Naive thymus-derived CD4-positive, alpha-beta T cell (primary cell): ENCODE measurements around the gene TTPAL. TPM values are rescaled to one million over a fixed set of nuclear protein-coding genes. Genes with fewer than 3 reads are reported as not detected.

Source experiments
- ATAC-seq: fragments of 150-1000 bp; cut with Tn5 transposase; 2 replicates; pipeline ENCODE4 v1.10.0; 2021; ENCODE audit warnings: mild to moderate bottlenecking, moderate library complexity
- CTCF ChIA-PET: fragments of 350-600 bp; sonication (Branson Sonifier 250); formaldehyde crosslinking; loops from one replicate; lab custom pipeline; 2021; ENCODE audit warnings: antibody characterized with exemption; lab: Charles Lee
- POLR2A ChIA-PET: fragments of 350-600 bp; sonication (Branson Sonifier 250); formaldehyde crosslinking; loops from one replicate; lab custom pipeline; 2021; ENCODE audit warnings: antibody characterized with exemption, inconsistent platforms; lab: Charles Lee
- DNase-seq, 9 donors: peaks; one replicate each; pipeline versions ENCODE4 v3.0.0 to v3.0.0-alpha.2; 2020 to 2022; ENCODE audit warnings: mixed read lengths in 1 of 9
- H3K27ac ChIP-seq: one replicate; pipeline ENCODE4 v1.7.0; 2013; ENCODE audit warnings: mild to moderate bottlenecking, low read depth, low read length, moderate library complexity
- H3K27me3 ChIP-seq, 2 donors: one replicate each; pipeline ENCODE4 v1.7.0; 2013; ENCODE audit warnings: low read length in 2 of 2, mild to moderate bottlenecking in 2 of 2, moderate library complexity in 2 of 2; ENCODE audit not compliant: control insufficient read depth in 2 of 2, insufficient read depth in 2 of 2
- H3K36me3 ChIP-seq, 3 experiments: 1 replicate in 2 of 3; 2 replicates in 1 of 3; pipeline ENCODE4 v1.7.0; 2013; ENCODE audit warnings: low read length in 3 of 3, mild to moderate bottlenecking in 3 of 3, moderate library complexity in 1 of 3; ENCODE audit not compliant: insufficient read depth in 3 of 3, control insufficient read depth in 2 of 3
- H3K4me1 ChIP-seq, 2 donors: one replicate each; pipeline ENCODE4 v1.7.0; 2013; ENCODE audit warnings: low read length in 2 of 2, mild to moderate bottlenecking in 2 of 2, moderate library complexity in 1 of 2; ENCODE audit not compliant: control insufficient read depth in 2 of 2, insufficient read depth in 2 of 2
- H3K4me3 ChIP-seq: 2 replicates; pipeline ENCODE4 v1.7.0; 2013; ENCODE audit warnings: mild to moderate bottlenecking, low read length
- H3K9me3 ChIP-seq, 3 experiments: 1 replicate in 2 of 3; 2 replicates in 1 of 3; pipeline ENCODE4 v1.7.0; 2013; ENCODE audit warnings: low read length in 3 of 3; ENCODE audit not compliant: control insufficient read depth in 2 of 3
- H3K27ac Mint-ChIP-seq, 9 donors: one replicate each; pipeline ENCODE4 v1.8.0; 2020 to 2022; ENCODE audit warnings: mixed read lengths in 9 of 9, mild to moderate bottlenecking in 8 of 9, moderate library complexity in 5 of 9, inconsistent platforms in 2 of 9
- H3K27me3 Mint-ChIP-seq, 5 donors: one replicate each; pipeline ENCODE4 v1.8.0; 2021 to 2022; ENCODE audit warnings: mixed read lengths in 5 of 5, mild to moderate bottlenecking in 1 of 5
- H3K36me3 Mint-ChIP-seq, 5 donors: one replicate each; pipeline ENCODE4 v1.8.0; 2020 to 2022; ENCODE audit warnings: mixed read lengths in 5 of 5, mild to moderate bottlenecking in 3 of 5, inconsistent platforms in 1 of 5
- H3K4me1 Mint-ChIP-seq, 7 donors: one replicate each; pipeline ENCODE4 v1.8.0; 2020 to 2022; ENCODE audit warnings: mixed read lengths in 7 of 7, mild to moderate bottlenecking in 3 of 7, inconsistent platforms in 1 of 7
- H3K4me3 Mint-ChIP-seq, 10 donors: one replicate each; pipeline ENCODE4 v1.8.0; 2020 to 2022; ENCODE audit warnings: mild to moderate bottlenecking in 10 of 10, mixed read lengths in 10 of 10, moderate library complexity in 6 of 10, inconsistent platforms in 2 of 10
- H3K9me3 Mint-ChIP-seq, 11 donors: one replicate each; pipeline ENCODE4 v1.8.0; 2020 to 2022; ENCODE audit warnings: mixed read lengths in 11 of 11, mild to moderate bottlenecking in 4 of 11, inconsistent platforms in 1 of 11, moderate library complexity in 1 of 11
- intact Hi-C, 2 donors: fragments of 100-400 bp; cut with micrococcal nuclease; formaldehyde crosslinking; loops; one replicate each; pipeline ENCODE4 v1.15.1; 2023
- polyA plus RNA-seq, 2 donors: library from polyadenylated mRNA; unstranded; fragments of 300-500 nt; fragmentation: Illumina TruSeq; gene quantifications; one replicate each; pipeline ENCODE4 v1.2.3, GENCODE V29; 2021
- total RNA-seq, 6 experiments: library from RNA in 5 of 6; stranded (reverse) in 5 of 6; gene quantifications; 1 replicate in 5 of 6; 2 replicates in 1 of 6; pipeline ENCODE4 v1.2.3 and lab custom pipeline; 2021 to 2026

TTPAL gene
- total and polyA plus RNA-seq, 7 experiments from 2014 or later = 8.8 to 20.7 (median 14.2) TPM

GRCh38 chr20:44460795-44461141 is 14.9 kb upstream of the TTPAL start:
- Mint-ChIP-seq H3K27me3 (peaks cover 0 to 5% (median 0%) of the 10 kb centered on the region in 5 donors), H3K4me3 (no peak overlapping the region), H3K36me3 (no peaks in the 10 kb centered on the region), H3K27ac (peak overlapping the region in 1 of 9 donors; percentile 43), H3K9me3 (no peaks in the 10 kb centered on the region), H3K4me1 (no peaks in the 10 kb centered on the region)
- Histone ChIP-seq H3K9me3 (no peaks in the 10 kb centered on the region), H3K4me3 (no peak overlapping the region), H3K27ac (no peak overlapping the region), H3K27me3 (no peaks in the 10 kb centered on the region), H3K36me3 (no peaks in the 10 kb centered on the region), H3K4me1 (no peaks in the 10 kb centered on the region)
- DNase-seq (peak in 5 of 9 donors; percentile 16 to 31 (median 24)), ATAC-seq (peak; percentile 34)
- CTCF ChIA-PET = interaction anchor here (0.7 to 1.7 kb wide), 4 partner anchors 148 to 245 kb away, joined by 3 to 5 read pairs (median 3); no protein-coding TSS in a partner anchor
- intact Hi-C loops = loop anchor here (1.0 to 5.0 kb wide), 4 partner anchors 72 to 344 kb away; partner anchors contain the start of gene FITM2 (in 1 of the 2)
- POLR2A ChIA-PET = interaction anchor here (1.9 kb wide), 1 partner anchor 15 kb away, joined by 5 read pairs; the partner anchor contains the start of gene TTPAL

- H3K36me3 ChIP-seq = no peaks in the 10 kb centered on the region
- no peaks in the 10 kb centered on the region for H3K4me1 ChIP-seq
- H3K4me3 ChIP-seq = no peak overlapping the region
- intact Hi-C loops = loop anchor here (2.0 to 5.0 kb wide), 3 partner anchors 72 to 344 kb away; partner anchors contain the start of gene FITM2 (in 1 of the 2)
- CTCF ChIA-PET = interaction anchor here (0.6 to 1.7 kb wide), 5 partner anchors 137 to 1487 kb away, joined by 3 to 5 read pairs (median 4); no protein-coding TSS in a partner anchor
- H3K27ac Mint-ChIP-seq = peak overlapping the region in 1 of 9 donors; percentile 43
- H3K9me3 Mint-ChIP-seq = no peaks in the 10 kb centered on the region
- H3K4me3 Mint-ChIP-seq = no peak overlapping the region
- ATAC-seq = no peak
- DNase-seq = no peak
- H3K27ac ChIP-seq = no peak overlapping the region
- peaks cover 0 to 5% (median 0%) of the 10 kb centered on the region in 5 donors for H3K27me3 Mint-ChIP-seq
- POLR2A ChIA-PET = interaction anchor here (1.9 kb wide), 1 partner anchor 14 kb away, joined by 5 read pairs; the partner anchor contains the start of gene TTPAL
- no peaks in the 10 kb centered on the region for H3K27me3 ChIP-seq
- no peaks in the 10 kb centered on the region for H3K9me3 ChIP-seq
- no peaks in the 10 kb centered on the region for H3K36me3 Mint-ChIP-seq
- H3K4me1 Mint-ChIP-seq = no peaks in the 10 kb centered on the region
These were observed 14.4 kb upstream of the TTPAL start for GRCh38 chr20:44461142-44461802.

DNA sequence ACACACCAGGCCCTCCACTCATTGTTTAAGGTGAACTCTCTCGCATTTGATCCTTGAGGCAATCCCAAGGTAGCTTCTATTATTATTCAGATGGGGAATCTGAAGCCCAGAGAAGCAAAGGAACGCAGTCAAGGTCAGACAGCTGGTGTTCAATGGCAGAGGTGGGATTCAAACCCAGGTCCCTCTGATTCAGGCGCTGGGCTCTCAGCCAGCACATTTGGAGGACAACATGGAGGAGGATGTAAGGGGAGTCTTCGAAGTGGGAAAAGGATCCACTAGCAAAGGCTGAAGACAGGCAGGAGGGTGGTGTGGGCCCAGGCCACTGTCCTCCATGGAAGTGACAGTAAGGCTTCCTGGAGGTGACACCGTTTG is 13.9 kb upstream of the TTPAL start:
- Histone ChIP-seq H3K9me3 (no peaks in the 10 kb centered on the region), H3K27me3 (no peaks in the 10 kb centered on the region), H3K4me1 (no peaks in the 10 kb centered on the region), H3K27ac (no peak overlapping the region), H3K4me3 (no peak overlapping the region), H3K36me3 (no peaks in the 10 kb centered on the region)
- DNase-seq (no peak), ATAC-seq (no peak)
- intact Hi-C loops = loop anchor here (2.0 to 5.0 kb wide), 3 partner anchors 73 to 345 kb away; partner anchors contain the start of gene FITM2 (in 1 of the 2)
- no peaks in the 10 kb centered on the region for H3K36me3 Mint-ChIP-seq
- H3K4me3 Mint-ChIP-seq = no peak overlapping the region
- no peaks in the 10 kb centered on the region for H3K9me3 Mint-ChIP-seq
- no peak overlapping the region for H3K27ac Mint-ChIP-seq
- ChIA-PET POLR2A (interaction anchor here (1.9 kb wide), 1 partner anchor 14 kb away, joined by 5 read pairs; the partner anchor contains the start of gene TTPAL), CTCF (interaction anchor here (0.6 to 1.7 kb wide), 5 partner anchors 137 to 1487 kb away, joined by 3 to 5 read pairs (median 4); no protein-coding TSS in a partner anchor)
- H3K27me3 Mint-ChIP-seq = peaks cover 0 to 5% (median 0%) of the 10 kb centered on the region in 5 donors
- no peaks in the 10 kb centered on the region for H3K4me1 Mint-ChIP-seq

GRCh38 chr20:44463466-44463865 is 12.2 kb upstream of the TTPAL start:
- DNase-seq (no peak), ATAC-seq (no peak)
- Histone ChIP-seq H3K36me3 (no peaks in the 10 kb centered on the region), H3K4me1 (no peaks in the 10 kb centered on the region), H3K4me3 (no peak overlapping the region), H3K9me3 (no peaks in the 10 kb centered on the region), H3K27me3 (no peaks in the 10 kb centered on the region), H3K27ac (no peak overlapping the region)
- intact Hi-C loops = loop anchor here in 1 of 2 donors (5.0 kb wide), 1 partner anchor 151 kb away; the partner anchor contains the start of gene FITM2
- Mint-ChIP-seq H3K4me1 (no peaks in the 10 kb centered on the region), H3K4me3 (no peak overlapping the region), H3K36me3 (no peaks in the 10 kb centered on the region), H3K9me3 (no peaks in the 10 kb centered on the region), H3K27me3 (peaks cover 0 to 5% (median 0%) of the 10 kb centered on the region in 5 donors), H3K27ac (no peak overlapping the region)
- CTCF ChIA-PET = interaction anchor here (1.4 kb wide), 1 partner anchor 251 kb away, joined by 4 read pairs; no protein-coding TSS in a partner anchor
- POLR2A ChIA-PET = no interaction called here

- Histone ChIP-seq H3K4me1 (no peaks in the 10 kb centered on the region), H3K27ac (no peak overlapping the region), H3K4me3 (no peak overlapping the region), H3K9me3 (no peaks in the 10 kb centered on the region), H3K36me3 (no peaks in the 10 kb centered on the region), H3K27me3 (no peaks in the 10 kb centered on the region)
- DNase-seq = no peak
- H3K4me1 Mint-ChIP-seq = no peaks in the 10 kb centered on the region
- POLR2A ChIA-PET = no interaction called here
- CTCF ChIA-PET = no interaction called here
- intact Hi-C loops = loop anchor here in 1 of 2 donors (5.0 kb wide), 1 partner anchor 152 kb away; the partner anchor contains the start of gene FITM2
- no peaks in the 10 kb centered on the region for H3K9me3 Mint-ChIP-seq
- no peak overlapping the region for H3K4me3 Mint-ChIP-seq
- H3K27me3 Mint-ChIP-seq = peaks cover 0 to 5% (median 0%) of the 10 kb centered on the region in 5 donors
- H3K27ac Mint-ChIP-seq = no peak overlapping the region
- no peak for ATAC-seq
- H3K36me3 Mint-ChIP-seq = no peaks in the 10 kb centered on the region
These were observed 11.2 kb upstream of the TTPAL start for GRCh38 chr20:44464514-44464913.

GRCh38 chr20:44465001-44465560 is 10.6 kb upstream of the TTPAL start:
- Mint-ChIP-seq H3K27me3 (peaks cover 0 to 8% (median 0%) of the 10 kb centered on the region in 5 donors), H3K4me3 (no peak overlapping the region), H3K36me3 (no peaks in the 10 kb centered on the region), H3K4me1 (no peaks in the 10 kb centered on the region), H3K27ac (no peak overlapping the region), H3K9me3 (no peaks in the 10 kb centered on the region)
- H3K9me3 ChIP-seq = no peaks in the 10 kb centered on the region
- H3K4me3 ChIP-seq = no peak overlapping the region
- H3K36me3 ChIP-seq = no peaks in the 10 kb centered on the region
- intact Hi-C loops = no loop called here
- no peak for ATAC-seq
- no peak overlapping the region for H3K27ac ChIP-seq
- DNase-seq = no peak
- H3K27me3 ChIP-seq = no peaks in the 10 kb centered on the region
- ChIA-PET POLR2A (no interaction called here), CTCF (no interaction called here)
- H3K4me1 ChIP-seq = no peaks in the 10 kb centered on the region
